KMS-11 (cell line): Measurements from ENCODE around the gene RPN2.

ENCODE experiments used
- H2AFZ ChIP-seq: fragments of 200-600 bp; sonication (generic); 2 replicates; pipeline ENCODE4 v1.6.1; 2016; ENCODE audit warnings: antibody characterized with exemption, mixed run types, low read depth
- H3K27ac ChIP-seq: fragments of 200-600 bp; sonication (generic); 2 replicates; pipeline ENCODE4 v1.6.1; 2016; ENCODE audit warnings: mild to moderate bottlenecking, mixed run types
- H3K27me3 ChIP-seq: fragments of 200-600 bp; sonication (generic); 2 replicates; pipeline ENCODE4 v1.6.1; 2017; ENCODE audit warnings: mild to moderate bottlenecking, low read depth, mixed run types, moderate library complexity; ENCODE audit not compliant: insufficient read depth
- H3K36me3 ChIP-seq: fragments of 200-600 bp; sonication (generic); 2 replicates; pipeline ENCODE4 v1.6.1; 2017; ENCODE audit warnings: mild to moderate bottlenecking, mixed run types; ENCODE audit not compliant: insufficient read depth
- H3K4me1 ChIP-seq: fragments of 200-600 bp; sonication (generic); 2 replicates; pipeline ENCODE4 v1.6.1; 2016; ENCODE audit warnings: mild to moderate bottlenecking, low read depth, mixed run types; ENCODE audit not compliant: poor library complexity, severe bottlenecking
- H3K4me2 ChIP-seq: fragments of 200-600 bp; sonication (generic); 2 replicates; pipeline ENCODE4 v1.7.0; 2016; ENCODE audit warnings: mild to moderate bottlenecking, mixed run types
- H3K4me3 ChIP-seq: fragments of 200-600 bp; sonication (generic); IDR thresholded peaks from 2 replicates; pipeline ENCODE4 v1.6.1; 2017; ENCODE audit warnings: low read depth, low read length, mixed read lengths; ENCODE audit not compliant: insufficient read depth
- H3K79me2 ChIP-seq: fragments of 200-600 bp; sonication (generic); 2 replicates; pipeline ENCODE4 v1.6.1; 2016; ENCODE audit warnings: low read depth, mixed run types; ENCODE audit not compliant: insufficient read depth
- H3K9ac ChIP-seq: fragments of 200-600 bp; sonication (generic); 2 replicates; pipeline ENCODE4 v1.6.1; 2016; ENCODE audit warnings: mild to moderate bottlenecking, mixed run types
- H4K20me1 ChIP-seq: fragments of 200-600 bp; sonication (generic); 2 replicates; pipeline ENCODE4 v1.6.1; 2016; ENCODE audit warnings: mild to moderate bottlenecking, mixed run types; ENCODE audit not compliant: insufficient read depth
- CTCF ChIP-seq: fragments of 200-600 bp; sonication (generic); conservative IDR thresholded peaks from 2 replicates; pipeline ENCODE4 v1.6.1; 2017; ENCODE audit warnings: low read depth, mild to moderate bottlenecking, antibody characterized with exemption, low read length, moderate library complexity, mixed read lengths

RPN2 gene

GRCh38 chr20:37251825-37252477 lies 72.8 kb downstream of the RPN2 start:
- Histone ChIP-seq H3K4me3 (no peak overlapping the region), H3K4me1 (no peaks in the 10 kb centered on the region), H3K79me2 (no peaks in the 10 kb centered on the region), H3K27ac (no peak overlapping the region), H4K20me1 (no peaks in the 10 kb centered on the region), H3K27me3 (no peaks in the 10 kb centered on the region; the same call in 1 of the 2 replicates), H3K4me2 (no peak overlapping the region), H3K36me3 (no peaks in the 10 kb centered on the region), H3K9ac (no peak overlapping the region), H2AFZ (no peak overlapping the region)
- TF ChIP-seq CTCF = no peak

- no peaks in the 10 kb centered on the region for H4K20me1 ChIP-seq
- H3K4me3 ChIP-seq = no peak overlapping the region
- H3K79me2 ChIP-seq = no peaks in the 10 kb centered on the region
- no peaks in the 10 kb centered on the region for H3K36me3 ChIP-seq
- no peaks in the 10 kb centered on the region for H3K4me1 ChIP-seq
- no peak overlapping the region for H3K27ac ChIP-seq
- H3K27me3 ChIP-seq = no peaks in the 10 kb centered on the region; the same call in 1 of the 2 replicates
- no peak for TF ChIP-seq CTCF
- H3K4me2 ChIP-seq = no peak overlapping the region
- H2AFZ ChIP-seq = no peak overlapping the region
- no peak overlapping the region for H3K9ac ChIP-seq
Observed at GRCh38 chr20:37253087-37253486, 74.0 kb downstream of the RPN2 start.

- Histone ChIP-seq H2AFZ (no peak overlapping the region), H3K36me3 (no peaks in the 10 kb centered on the region), H3K9ac (no peak overlapping the region)
Observed at GRCh38 chr20:37254114-37254878, 75.2 kb downstream of the RPN2 start.

GRCh38 chr20:37256286-37256685 lies 77.2 kb downstream of the RPN2 start:
- peaks cover 5% of the 10 kb centered on the region; the same call in 1 of the 2 replicates for H3K27me3 ChIP-seq
- H4K20me1 ChIP-seq = no peaks in the 10 kb centered on the region
- no peaks in the 10 kb centered on the region for H3K36me3 ChIP-seq
- no peak overlapping the region for H2AFZ ChIP-seq
- no peak overlapping the region for H3K4me3 ChIP-seq
- no peaks in the 10 kb centered on the region for H3K4me1 ChIP-seq
- H3K79me2 ChIP-seq = no peaks in the 10 kb centered on the region
- no peak for TF ChIP-seq CTCF
- H3K9ac ChIP-seq = no peak overlapping the region
- no peak overlapping the region for H3K27ac ChIP-seq
- H3K4me2 ChIP-seq = no peak overlapping the region

More at GRCh38 chr20:37254114-37254878, 75.2 kb downstream of the RPN2 start:
- no peaks in the 10 kb centered on the region for H3K79me2 ChIP-seq
- H3K4me2 ChIP-seq = no peak overlapping the region
- H3K27ac ChIP-seq = no peak overlapping the region
- no peak for TF ChIP-seq CTCF
- no peaks in the 10 kb centered on the region; the same call in 1 of the 2 replicates for H3K27me3 ChIP-seq
- no peak overlapping the region for H3K4me3 ChIP-seq
- H4K20me1 ChIP-seq = no peaks in the 10 kb centered on the region
- no peaks in the 10 kb centered on the region for H3K4me1 ChIP-seq
